Measurements from ENCODE around the gene RNF44.

Gene RNF44

DNA sequence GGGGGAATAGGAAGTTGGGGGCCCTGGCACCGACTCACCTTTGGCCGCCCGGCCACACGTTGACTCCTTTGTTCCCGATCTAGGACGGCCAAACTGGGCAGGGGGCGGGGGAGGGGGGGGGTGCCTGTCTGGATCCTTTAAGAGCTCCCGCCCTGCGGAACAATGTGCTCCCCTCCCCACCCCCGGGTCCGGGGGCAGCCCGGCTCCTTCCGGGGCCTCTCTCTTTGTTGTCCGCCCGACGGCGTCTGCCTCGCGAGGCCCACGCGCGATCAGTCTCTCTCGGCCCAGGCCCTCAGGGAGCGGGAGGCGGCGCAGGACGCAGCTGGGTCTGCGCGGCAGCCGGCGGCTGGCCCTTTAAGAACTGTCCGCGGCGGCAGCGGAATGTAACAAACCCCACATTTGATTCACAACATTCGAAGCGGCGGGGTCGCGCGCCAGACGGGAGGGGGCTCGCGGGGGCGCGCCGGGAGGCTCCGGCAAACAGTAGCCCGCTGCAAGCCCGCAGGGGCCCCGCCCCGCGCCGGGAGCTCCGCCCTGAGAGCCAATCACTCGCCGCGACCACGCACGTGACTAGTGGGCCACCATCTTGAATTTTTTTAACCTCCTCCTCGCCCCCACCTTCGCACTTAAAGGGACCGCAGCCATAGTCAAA lies at the start of gene RNF44:
RNF44 (minus strand) TSS at position 501 of the 652 bp plus-strand sequence. CDS start 4,930 bp downstream, outside the sequence.
- intact Hi-C loops (cut with micrococcal nuclease) = loop anchor here (5.0 to 10.0 kb wide), 3 partner anchors 90 to 152 kb away; partner anchors contain the start of genes CLTB, FAF2, HIGD2A and NOP16

DNA sequence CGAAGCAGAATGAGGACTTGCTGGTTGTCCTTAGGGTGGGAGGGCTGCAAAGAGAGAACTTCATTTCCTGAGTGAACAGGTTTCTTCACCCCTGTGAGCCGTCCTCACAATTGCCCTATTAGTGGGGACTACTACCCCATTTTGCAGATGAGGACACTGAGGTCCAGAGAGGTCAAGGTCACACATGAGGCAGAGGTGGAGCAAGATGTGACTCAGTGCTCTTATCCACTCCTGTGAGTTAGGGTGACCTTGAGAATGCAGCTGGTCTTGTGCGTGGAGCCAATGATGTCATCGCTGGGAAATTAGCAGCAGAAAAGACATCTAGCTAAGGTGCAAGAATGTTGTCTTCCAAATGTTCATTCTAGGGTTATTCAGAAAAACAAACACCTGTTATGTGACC lies 45.9 kb upstream of the RNF44 start:
- no peaks in the 10 kb centered on the region for H3K4me1 Mint-ChIP-seq (ENCODE audit: low read depth)
- no peaks in the 10 kb centered on the region for H3K27me3 Mint-ChIP-seq
- H3K4me3 Mint-ChIP-seq = no peak overlapping the region
- no peak overlapping the region for H3K27ac Mint-ChIP-seq
- H3K9me3 Mint-ChIP-seq = peaks cover 8% of the 10 kb centered on the region
- intact Hi-C loops (cut with micrococcal nuclease) = no loop called here
- H3K36me3 Mint-ChIP-seq (ENCODE audit: low read depth) = no peaks in the 10 kb centered on the region

More for the DNA sequence above, at the start of gene RNF44:
- Mint-ChIP-seq H3K27ac (peak within 1 kb of the TSS; percentile 96), H3K4me1 (ENCODE audit: low read depth) (peaks cover 68% of the 10 kb centered on the region), H3K27me3 (no peaks in the 10 kb centered on the region), H3K4me3 (peak within 1 kb of the TSS; percentile 94), H3K9me3 (no peaks in the 10 kb centered on the region), H3K36me3 (ENCODE audit: low read depth) (peaks cover 50% of the 10 kb centered on the region)

DNA sequence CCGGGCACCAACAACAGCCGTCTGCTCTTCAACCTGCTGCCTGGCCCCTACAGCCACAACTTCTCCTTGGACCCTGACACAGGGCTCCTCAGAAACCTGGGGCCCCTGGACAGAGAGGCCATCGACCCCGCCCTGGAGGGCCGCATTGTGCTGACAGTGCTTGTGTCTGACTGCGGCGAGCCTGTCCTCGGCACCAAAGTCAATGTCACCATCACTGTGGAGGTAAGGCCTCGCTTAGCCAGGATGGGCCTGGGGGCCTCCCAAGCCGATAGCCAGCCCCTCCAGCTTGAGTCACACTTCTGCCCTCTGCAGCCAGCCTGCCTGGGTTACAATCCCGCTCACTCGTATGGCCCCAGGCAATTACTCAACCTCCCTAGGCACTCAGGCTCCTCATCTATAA lies 44.2 kb upstream of the RNF44 start:
- intact Hi-C loops (cut with micrococcal nuclease) = no loop called here
- no peaks in the 10 kb centered on the region for H3K27me3 Mint-ChIP-seq
- H3K4me3 Mint-ChIP-seq = no peak overlapping the region
- H3K36me3 Mint-ChIP-seq (ENCODE audit: low read depth) = no peaks in the 10 kb centered on the region
- peaks cover 8% of the 10 kb centered on the region for H3K9me3 Mint-ChIP-seq
- H3K27ac Mint-ChIP-seq = no peak overlapping the region
- no peaks in the 10 kb centered on the region for H3K4me1 Mint-ChIP-seq (ENCODE audit: low read depth)

DNA sequence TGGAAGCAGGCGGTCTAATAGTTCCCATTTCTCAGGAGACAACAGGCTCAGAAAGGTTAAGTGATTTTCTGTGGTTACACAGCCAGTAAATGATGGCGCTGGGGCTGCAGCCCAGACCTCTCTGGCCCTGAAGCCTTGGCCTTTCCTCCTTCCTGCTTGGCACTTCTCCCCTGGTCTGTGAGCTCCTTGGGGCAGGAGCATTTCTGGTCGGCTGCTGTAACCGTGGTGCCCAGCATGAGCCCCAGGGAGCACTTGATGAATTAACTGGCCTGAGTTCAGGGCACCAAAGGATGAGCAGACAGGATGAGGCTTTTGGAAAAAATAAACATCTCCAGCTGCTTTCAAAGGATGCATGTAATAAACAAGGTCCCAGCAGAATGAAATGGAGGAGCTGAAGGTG lies 42.1 kb upstream of the RNF44 start:
- Mint-ChIP-seq H3K36me3 (ENCODE audit: low read depth) (no peaks in the 10 kb centered on the region), H3K9me3 (no peaks in the 10 kb centered on the region), H3K27ac (no peak overlapping the region), H3K4me1 (ENCODE audit: low read depth) (no peaks in the 10 kb centered on the region), H3K27me3 (no peaks in the 10 kb centered on the region), H3K4me3 (no peak overlapping the region)
- intact Hi-C loops (cut with micrococcal nuclease) = loop anchor here (10.0 kb wide), 1 partner anchor 165 kb away; the partner anchor contains the start of gene CLTB

DNA sequence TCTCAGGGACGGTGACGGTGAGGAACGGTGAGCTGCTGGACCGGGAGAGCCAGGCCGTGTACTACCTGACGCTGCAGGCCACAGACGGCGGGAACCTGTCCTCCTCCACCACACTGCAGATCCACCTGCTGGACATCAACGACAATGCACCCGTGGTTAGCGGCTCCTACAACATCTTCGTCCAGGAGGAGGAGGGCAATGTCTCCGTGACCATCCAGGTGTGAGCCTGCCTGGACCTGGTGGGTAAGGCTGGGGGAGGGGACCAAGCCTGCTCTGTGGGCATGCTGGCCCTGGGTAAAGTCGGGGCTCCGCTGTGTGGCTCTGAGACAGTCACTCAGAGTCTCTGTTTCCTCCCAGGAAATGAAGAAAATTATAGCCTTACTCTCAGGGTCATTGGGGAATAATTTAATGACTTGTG lies 41.2 kb upstream of the RNF44 start:
- intact Hi-C loops (cut with micrococcal nuclease) = loop anchor here (10.0 kb wide), 1 partner anchor 164 kb away; the partner anchor contains the start of gene CLTB
- Mint-ChIP-seq H3K36me3 (ENCODE audit: low read depth) (no peaks in the 10 kb centered on the region), H3K27ac (no peak overlapping the region), H3K4me1 (ENCODE audit: low read depth) (peaks cover 7% of the 10 kb centered on the region), H3K27me3 (peaks cover 3% of the 10 kb centered on the region), H3K4me3 (no peak overlapping the region), H3K9me3 (no peaks in the 10 kb centered on the region)

DNA sequence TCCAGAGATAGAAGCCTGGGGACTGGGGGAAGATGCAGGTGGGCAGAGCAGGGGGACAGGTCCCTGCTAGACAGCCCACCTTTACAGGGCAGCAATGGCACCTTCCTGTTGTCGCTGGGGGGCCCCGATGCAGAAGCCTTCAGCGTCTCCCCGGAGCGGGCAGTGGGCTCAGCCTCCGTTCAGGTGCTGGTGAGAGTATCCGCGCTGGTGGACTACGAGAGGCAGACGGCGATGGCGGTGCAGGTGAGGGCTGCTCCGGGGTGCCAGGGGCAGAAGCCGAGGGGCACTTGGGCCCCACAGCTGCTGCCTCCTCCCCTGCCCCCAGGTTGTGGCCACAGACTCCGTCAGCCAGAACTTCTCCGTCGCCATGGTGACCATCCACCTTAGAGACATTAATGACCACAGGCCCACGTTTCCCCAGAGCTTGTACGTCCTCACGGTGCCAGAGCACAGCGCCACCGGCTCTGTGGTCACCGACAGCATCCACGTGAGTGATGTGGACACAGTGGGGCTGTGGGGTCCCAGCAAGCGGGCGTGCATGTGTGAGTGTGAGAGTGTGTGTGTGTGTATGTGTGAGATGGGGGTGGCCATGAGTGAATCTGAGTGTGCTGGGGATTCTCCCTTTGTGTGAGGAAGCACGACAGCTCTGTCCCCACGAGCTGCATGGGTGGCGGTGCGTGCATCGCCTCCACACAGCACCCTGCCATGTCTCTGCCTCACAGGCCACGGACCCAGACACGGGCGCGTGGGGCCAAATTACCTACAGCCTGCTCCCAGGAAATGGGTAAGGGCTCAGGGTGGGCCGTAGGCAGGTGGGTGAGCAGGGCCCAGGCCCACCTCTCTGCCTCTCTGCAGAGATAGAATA lies 40.3 kb upstream of the RNF44 start:
- H3K4me1 Mint-ChIP-seq (ENCODE audit: low read depth) = peaks cover 7% of the 10 kb centered on the region
- intact Hi-C loops (cut with micrococcal nuclease) = loop anchor here (10.0 kb wide), 1 partner anchor 163 kb away; the partner anchor contains the start of gene CLTB

DNA sequence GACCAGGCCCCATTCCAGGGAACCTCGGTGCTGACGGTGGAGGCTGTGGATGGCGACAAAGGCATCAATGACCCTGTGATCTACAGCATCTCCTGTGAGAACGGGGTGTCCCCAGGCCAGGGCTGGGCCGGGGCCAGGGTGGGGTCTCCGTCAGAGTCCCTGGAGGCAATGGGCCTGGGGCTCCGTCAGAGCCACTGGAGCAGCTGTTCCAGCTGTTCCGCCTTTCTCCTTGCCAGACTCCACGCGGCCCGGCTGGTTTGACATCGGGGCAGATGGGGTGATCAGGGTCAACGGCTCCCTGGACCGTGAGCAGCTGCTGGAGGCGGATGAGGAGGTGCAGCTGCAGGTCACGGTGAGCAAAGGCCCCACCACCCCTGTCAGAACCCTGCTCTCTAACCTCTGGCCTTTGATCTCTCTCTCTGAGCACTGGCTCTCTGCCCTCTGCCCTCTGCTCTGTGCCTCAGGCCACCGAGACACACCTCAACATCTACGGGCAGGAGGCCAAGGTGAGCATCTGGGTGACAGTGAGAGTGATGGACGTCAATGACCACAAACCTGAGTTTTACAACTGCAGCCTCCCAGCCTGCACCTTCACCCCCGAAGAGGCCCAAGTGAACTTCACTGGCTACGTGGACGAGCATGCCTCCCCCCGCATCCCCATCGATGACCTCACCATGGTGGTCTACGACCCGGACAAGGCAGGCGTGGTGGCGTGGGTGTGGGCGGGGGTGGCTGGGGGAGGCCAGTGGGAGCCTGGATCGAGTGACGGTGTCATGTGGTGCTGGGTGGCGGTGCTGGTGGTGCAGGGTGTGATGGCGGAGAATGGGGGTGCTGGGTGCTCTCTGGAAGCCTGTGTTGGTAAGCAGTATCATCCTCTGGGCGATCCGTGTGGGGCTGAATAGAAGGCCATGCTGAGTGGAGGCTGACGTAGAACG lies 38.6 kb upstream of the RNF44 start:
- Mint-ChIP-seq H3K4me1 (ENCODE audit: low read depth) (peaks cover 7% of the 10 kb centered on the region), H3K9me3 (no peaks in the 10 kb centered on the region), H3K36me3 (ENCODE audit: low read depth) (no peaks in the 10 kb centered on the region), H3K27ac (no peak overlapping the region), H3K27me3 (peaks cover 19% of the 10 kb centered on the region), H3K4me3 (no peak overlapping the region)
- intact Hi-C loops (cut with micrococcal nuclease) = loop anchor here (10.0 kb wide), 1 partner anchor 161 kb away; the partner anchor contains the start of gene CLTB

More for the DNA sequence above, 40.3 kb upstream of the RNF44 start:
- H3K36me3 Mint-ChIP-seq (ENCODE audit: low read depth) = no peaks in the 10 kb centered on the region
- H3K4me3 Mint-ChIP-seq = no peak overlapping the region
- peaks cover 10% of the 10 kb centered on the region for H3K27me3 Mint-ChIP-seq
- no peak overlapping the region for H3K27ac Mint-ChIP-seq
- no peaks in the 10 kb centered on the region for H3K9me3 Mint-ChIP-seq

DNA sequence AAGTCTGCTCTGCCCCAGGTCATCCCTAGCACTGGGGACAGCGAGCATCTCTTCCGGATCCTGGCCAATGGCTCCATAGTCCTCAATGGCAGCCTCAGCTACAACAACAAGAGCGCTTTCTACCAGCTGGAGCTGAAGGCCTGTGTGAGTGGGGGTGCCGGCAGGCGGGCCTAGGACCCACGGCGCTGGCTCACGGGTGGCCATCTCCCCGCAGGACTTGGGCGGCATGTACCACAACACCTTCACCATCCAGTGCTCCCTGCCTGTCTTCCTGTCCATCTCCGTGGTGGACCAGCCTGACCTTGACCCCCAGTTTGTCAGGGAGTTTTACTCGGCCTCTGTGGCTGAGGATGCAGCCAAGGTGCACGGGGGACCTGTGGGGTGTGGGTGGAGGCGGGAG lies 37.9 kb upstream of the RNF44 start:
- intact Hi-C loops (cut with micrococcal nuclease) = loop anchor here (10.0 kb wide), 1 partner anchor 160 kb away; the partner anchor contains the start of gene CLTB
- Mint-ChIP-seq H3K27ac (no peak overlapping the region), H3K27me3 (peaks cover 21% of the 10 kb centered on the region)

DNA sequence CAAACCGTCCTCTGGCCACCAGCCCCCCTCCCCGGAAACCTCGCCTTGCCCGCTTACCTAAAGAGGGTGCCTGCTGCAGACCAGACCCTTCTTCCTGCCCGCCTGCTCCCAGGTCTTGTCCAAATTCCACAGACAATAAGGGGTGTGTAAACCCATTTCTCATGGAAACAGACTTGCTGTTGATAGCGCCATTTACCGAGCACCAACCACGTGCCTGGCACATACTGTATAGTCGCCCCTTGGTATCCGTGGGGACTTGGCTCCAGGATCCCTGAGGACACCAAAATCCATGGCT lies 37.0 kb upstream of the RNF44 start:
- intact Hi-C loops (cut with micrococcal nuclease) = loop anchor here (1.0 to 10.0 kb wide), 2 partner anchors 39 to 159 kb away; partner anchors contain the start of gene CLTB
- H3K36me3 Mint-ChIP-seq (ENCODE audit: low read depth) = no peaks in the 10 kb centered on the region
- no peak overlapping the region for H3K4me3 Mint-ChIP-seq
- no peak overlapping the region for H3K27ac Mint-ChIP-seq
- H3K27me3 Mint-ChIP-seq = peaks cover 21% of the 10 kb centered on the region
- H3K4me1 Mint-ChIP-seq (ENCODE audit: low read depth) = peaks cover 7% of the 10 kb centered on the region
- H3K9me3 Mint-ChIP-seq = no peaks in the 10 kb centered on the region

More for the DNA sequence above, 37.9 kb upstream of the RNF44 start:
- no peaks in the 10 kb centered on the region for H3K36me3 Mint-ChIP-seq (ENCODE audit: low read depth)
- no peaks in the 10 kb centered on the region for H3K9me3 Mint-ChIP-seq
- peaks cover 7% of the 10 kb centered on the region for H3K4me1 Mint-ChIP-seq (ENCODE audit: low read depth)
- no peak overlapping the region for H3K4me3 Mint-ChIP-seq

DNA sequence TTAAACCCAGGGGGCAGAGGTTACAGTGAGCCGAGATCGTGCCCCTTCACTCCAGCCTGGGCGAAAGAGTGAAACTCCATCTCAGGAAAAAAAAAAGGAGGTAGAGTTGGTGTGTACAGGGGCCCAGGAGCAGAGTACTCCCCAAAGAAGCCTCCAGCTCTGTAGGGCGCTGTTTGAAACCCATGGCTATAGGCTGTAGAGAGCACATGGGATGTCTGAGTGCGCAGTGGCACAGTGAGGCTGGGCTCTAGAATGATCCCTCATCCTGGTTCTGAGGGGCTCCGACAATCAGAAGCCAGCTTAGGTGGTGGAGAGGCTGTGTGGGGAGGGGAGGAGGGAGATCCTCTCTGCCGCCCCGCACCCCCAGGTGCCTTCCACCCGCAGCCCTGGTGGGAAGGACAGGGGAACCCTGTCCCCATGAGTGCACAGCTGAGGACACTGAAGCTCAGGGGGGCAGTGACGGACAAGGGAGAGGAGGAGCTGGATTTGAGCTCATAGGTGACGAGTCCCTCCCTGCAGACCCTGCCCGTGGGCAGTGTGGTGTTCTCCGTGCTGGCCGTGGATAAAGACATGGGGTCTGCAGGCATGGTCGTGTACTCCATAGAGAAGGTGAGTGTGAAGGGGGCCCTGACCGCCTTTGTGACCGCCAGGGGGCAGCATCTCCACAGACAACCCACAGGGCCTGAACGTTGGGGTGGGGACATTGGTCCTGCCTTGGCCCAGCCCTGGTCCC lies 36.5 kb upstream of the RNF44 start:
- Mint-ChIP-seq H3K4me3 (no peak overlapping the region), H3K36me3 (ENCODE audit: low read depth) (no peaks in the 10 kb centered on the region), H3K4me1 (ENCODE audit: low read depth) (peaks cover 7% of the 10 kb centered on the region), H3K27ac (no peak overlapping the region), H3K9me3 (no peaks in the 10 kb centered on the region), H3K27me3 (peaks cover 21% of the 10 kb centered on the region)
- intact Hi-C loops (cut with micrococcal nuclease) = loop anchor here (1.0 to 10.0 kb wide), 2 partner anchors 38 to 159 kb away; partner anchors contain the start of gene CLTB

DNA sequence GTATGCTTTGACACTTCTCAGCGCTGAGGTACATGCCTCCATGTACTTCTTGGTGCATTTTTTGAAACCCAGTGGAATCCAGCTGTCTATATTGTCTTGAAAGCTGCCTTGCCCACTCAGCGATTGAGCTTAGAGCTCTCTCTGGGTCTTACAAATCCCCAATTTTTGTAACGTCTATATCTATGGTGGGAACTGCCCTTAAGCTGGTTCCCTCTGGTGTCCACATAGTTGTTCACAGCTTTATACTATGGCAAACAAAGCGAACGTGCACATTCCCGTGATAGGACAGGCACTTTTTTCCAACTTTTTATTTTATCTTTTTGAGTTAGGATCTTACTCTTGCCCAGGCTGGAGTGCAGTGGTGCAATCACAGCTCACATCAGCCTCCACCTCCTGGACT lies 32.8 kb upstream of the RNF44 start:
- intact Hi-C loops (cut with micrococcal nuclease) = loop anchor here (10.0 kb wide), 1 partner anchor 155 kb away; the partner anchor contains the start of gene CLTB
- Mint-ChIP-seq H3K4me1 (ENCODE audit: low read depth) (peaks cover 19% of the 10 kb centered on the region), H3K36me3 (ENCODE audit: low read depth) (no peaks in the 10 kb centered on the region), H3K27me3 (peaks cover 21% of the 10 kb centered on the region), H3K9me3 (peaks cover 11% of the 10 kb centered on the region), H3K27ac (no peak overlapping the region), H3K4me3 (no peak overlapping the region)

DNA sequence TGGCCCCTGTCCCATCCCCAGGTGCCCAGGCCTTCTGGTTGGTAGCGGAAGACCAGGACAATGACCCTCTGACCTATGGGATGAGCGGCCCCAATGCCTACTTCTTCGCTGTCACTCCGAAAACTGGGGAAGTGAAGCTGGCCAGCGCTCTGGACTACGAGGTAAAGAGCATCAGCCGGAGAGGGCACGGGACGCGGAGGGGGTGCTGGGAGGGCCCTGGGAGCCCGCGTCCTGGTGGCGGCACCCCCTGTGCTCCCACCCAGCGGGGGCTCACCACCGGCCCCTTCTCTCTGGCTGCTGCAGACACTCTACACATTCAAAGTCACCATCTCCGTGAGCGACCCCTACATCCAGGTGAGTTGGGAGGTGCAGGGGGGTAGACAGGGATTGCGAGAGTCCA lies 31.5 kb upstream of the RNF44 start:
- H3K27ac Mint-ChIP-seq = no peak overlapping the region
- H3K4me1 Mint-ChIP-seq (ENCODE audit: low read depth) = peaks cover 13% of the 10 kb centered on the region
- no peak overlapping the region for H3K4me3 Mint-ChIP-seq
- H3K36me3 Mint-ChIP-seq (ENCODE audit: low read depth) = no peaks in the 10 kb centered on the region
- peaks cover 11% of the 10 kb centered on the region for H3K9me3 Mint-ChIP-seq
- peaks cover 18% of the 10 kb centered on the region for H3K27me3 Mint-ChIP-seq
- intact Hi-C loops (cut with micrococcal nuclease) = no loop called here

Measured in dendritic cell treated with granulocyte-macrophage colony-stimulating factor and Interleukin-4, amounts not matched to agents 40 ng/mL and 50 ng/mL, for 4 days (primary cell).